Neutrophil (primary cell): Measurements from ENCODE around the gene CAND1.

ENCODE experiments used
- H3K27ac ChIP-seq: fragments of 200-600 bp; sonication (generic); 2 replicates; pipeline ENCODE4 v1.5.1; 2016; ENCODE audit warnings: mild to moderate bottlenecking, moderate library complexity
- H3K27me3 ChIP-seq: fragments of 200-600 bp; sonication (generic); 2 replicates; pipeline ENCODE4 v1.6.0; 2016; ENCODE audit warnings: mild to moderate bottlenecking
- H3K36me3 ChIP-seq: fragments of 200-600 bp; sonication (generic); 2 replicates; pipeline ENCODE4 v1.5.1; 2017
- H3K4me1 ChIP-seq, 2 experiments: fragments of 200-600 bp in 1 of 2; sonication (generic) in 1 of 2; 1 replicate in 1 of 2; 2 replicates in 1 of 2; pipeline versions ENCODE4 v1.5.1 to v1.6.1; 2013 to 2016; ENCODE audit warnings: low read depth in 1 of 2, low read length in 1 of 2, mild to moderate bottlenecking in 1 of 2, moderate library complexity in 1 of 2; ENCODE audit not compliant: control insufficient read depth in 1 of 2, insufficient read depth in 1 of 2
- H3K4me3 ChIP-seq, 2 experiments: fragments of 200-600 bp in 1 of 2; sonication (generic) in 1 of 2; 1 replicate in 1 of 2; 2 replicates in 1 of 2; pipeline ENCODE4 v1.5.1; 2013 to 2016; ENCODE audit warnings: low read depth in 1 of 2, low read length in 1 of 2, mild to moderate bottlenecking in 1 of 2, moderate library complexity in 1 of 2
- H3K9me3 ChIP-seq: fragments of 200-600 bp; sonication (generic); 2 replicates; pipeline ENCODE4 v1.5.1; 2016
- TF ChIP-seq, protein P1 (sequence below): fragments of 200-600 bp; sonication (generic); IDR thresholded peaks from 2 replicates; pipeline ENCODE4 v1.5.1; 2016; ENCODE audit warnings: antibody characterized with exemption

CAND1 gene

DNA sequence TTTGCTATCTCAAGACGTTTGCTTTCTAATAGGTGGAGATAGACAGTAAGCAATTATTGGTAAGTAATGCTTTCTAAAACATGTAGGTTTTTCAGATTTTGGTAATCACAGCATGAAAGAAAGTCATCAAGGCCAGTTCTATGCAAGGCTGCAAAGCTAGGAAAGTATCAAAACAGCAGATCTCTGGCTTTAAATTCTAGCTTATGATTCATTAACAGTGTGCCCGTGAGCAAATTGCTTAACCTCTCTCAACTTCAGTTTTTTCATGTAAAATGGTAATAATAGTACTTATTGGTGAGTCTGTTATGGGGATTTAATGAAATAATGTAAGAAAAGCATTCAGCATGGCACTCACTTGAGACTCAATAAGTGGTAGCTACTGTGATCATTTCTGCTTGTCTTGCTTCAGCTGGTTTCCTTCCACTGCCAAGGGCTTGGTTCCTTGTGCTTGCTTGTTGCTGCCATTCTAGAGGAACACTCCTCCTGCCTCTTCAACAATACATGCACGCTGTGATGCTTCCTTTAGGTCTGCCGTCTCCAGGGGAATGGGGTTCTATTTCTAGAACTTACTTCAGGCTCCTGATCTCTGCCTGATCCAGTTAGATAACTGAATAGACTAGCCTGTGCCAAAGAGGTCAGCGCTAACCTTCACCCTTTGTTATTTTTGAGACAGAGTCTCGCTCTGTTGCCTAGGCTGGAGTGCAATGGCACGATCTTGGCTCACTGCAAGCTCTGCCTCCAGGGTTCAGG lies 88.4 kb downstream of the CAND1 start:
- no peak overlapping the region for H3K4me3 ChIP-seq
- no peak overlapping the region for H3K27ac ChIP-seq
- H3K27me3 ChIP-seq = peaks cover 12% of the 10 kb centered on the region
- H3K36me3 ChIP-seq = no peaks in the 10 kb centered on the region
- TF ChIP-seq, protein P1, sequence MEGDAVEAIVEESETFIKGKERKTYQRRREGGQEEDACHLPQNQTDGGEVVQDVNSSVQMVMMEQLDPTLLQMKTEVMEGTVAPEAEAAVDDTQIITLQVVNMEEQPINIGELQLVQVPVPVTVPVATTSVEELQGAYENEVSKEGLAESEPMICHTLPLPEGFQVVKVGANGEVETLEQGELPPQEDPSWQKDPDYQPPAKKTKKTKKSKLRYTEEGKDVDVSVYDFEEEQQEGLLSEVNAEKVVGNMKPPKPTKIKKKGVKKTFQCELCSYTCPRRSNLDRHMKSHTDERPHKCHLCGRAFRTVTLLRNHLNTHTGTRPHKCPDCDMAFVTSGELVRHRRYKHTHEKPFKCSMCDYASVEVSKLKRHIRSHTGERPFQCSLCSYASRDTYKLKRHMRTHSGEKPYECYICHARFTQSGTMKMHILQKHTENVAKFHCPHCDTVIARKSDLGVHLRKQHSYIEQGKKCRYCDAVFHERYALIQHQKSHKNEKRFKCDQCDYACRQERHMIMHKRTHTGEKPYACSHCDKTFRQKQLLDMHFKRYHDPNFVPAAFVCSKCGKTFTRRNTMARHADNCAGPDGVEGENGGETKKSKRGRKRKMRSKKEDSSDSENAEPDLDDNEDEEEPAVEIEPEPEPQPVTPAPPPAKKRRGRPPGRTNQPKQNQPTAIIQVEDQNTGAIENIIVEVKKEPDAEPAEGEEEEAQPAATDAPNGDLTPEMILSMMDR = no peak
- H3K4me1 ChIP-seq = no peaks in the 10 kb centered on the region
- H3K9me3 ChIP-seq = no peaks in the 10 kb centered on the region

DNA sequence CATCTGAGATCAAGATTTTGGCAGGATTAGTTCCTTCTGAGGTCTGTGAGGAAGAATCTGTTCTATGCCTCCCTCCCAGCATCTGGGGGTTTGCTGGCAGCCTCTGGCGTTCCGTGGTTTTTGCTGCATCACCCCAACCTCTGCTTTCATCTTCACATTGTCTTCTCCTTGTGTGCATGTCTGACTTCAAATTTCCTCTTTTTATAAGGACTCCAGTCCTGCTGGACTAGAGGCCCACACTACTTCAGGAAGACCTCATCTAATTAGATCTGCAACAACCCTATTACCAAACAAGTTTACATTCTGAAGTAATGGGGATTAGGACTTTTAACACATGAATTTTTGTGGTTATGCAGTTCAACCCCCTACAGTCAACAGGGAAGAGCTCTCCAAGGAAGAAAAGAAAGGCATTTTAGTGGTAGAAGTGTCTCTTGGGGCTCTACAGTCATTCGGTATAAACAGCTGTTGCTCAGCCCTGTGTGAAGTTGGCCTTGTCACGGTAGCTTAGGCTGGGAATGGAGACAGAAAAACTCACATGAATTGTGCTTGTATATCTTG lies 89.7 kb downstream of the CAND1 start:
- no peaks in the 10 kb centered on the region for H3K4me1 ChIP-seq
- no peak overlapping the region for H3K27ac ChIP-seq
- no peaks in the 10 kb centered on the region for H3K36me3 ChIP-seq
- TF ChIP-seq, protein P1 = no peak
- peaks cover 12% of the 10 kb centered on the region for H3K27me3 ChIP-seq
- H3K4me3 ChIP-seq = no peak overlapping the region
- no peaks in the 10 kb centered on the region for H3K9me3 ChIP-seq

DNA sequence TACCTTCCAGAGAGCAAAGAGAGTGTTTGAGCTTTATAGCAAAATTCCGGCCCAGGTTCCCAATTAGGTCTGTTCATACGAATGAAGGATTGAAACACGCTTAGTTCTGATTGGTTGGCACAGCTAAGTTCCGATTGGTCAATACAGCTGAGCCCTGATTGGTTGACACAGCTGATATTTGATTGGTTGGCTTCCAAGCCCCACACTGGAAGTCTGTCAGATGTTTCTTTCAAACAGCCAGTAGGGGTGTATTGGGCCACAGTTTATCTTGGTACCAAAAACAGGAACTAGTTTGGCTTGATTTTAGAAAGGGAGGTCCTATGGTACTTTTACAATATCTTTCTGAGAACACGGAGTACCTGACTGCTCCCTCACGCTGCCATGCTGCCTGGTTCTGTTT lies 93.4 kb downstream of the CAND1 start:
- TF ChIP-seq, protein P1 = no peak
- Histone ChIP-seq H3K36me3 (no peaks in the 10 kb centered on the region), H3K4me1 (no peaks in the 10 kb centered on the region), H3K27ac (no peak overlapping the region), H3K27me3 (no peaks in the 10 kb centered on the region), H3K9me3 (no peaks in the 10 kb centered on the region), H3K4me3 (no peak overlapping the region)

DNA sequence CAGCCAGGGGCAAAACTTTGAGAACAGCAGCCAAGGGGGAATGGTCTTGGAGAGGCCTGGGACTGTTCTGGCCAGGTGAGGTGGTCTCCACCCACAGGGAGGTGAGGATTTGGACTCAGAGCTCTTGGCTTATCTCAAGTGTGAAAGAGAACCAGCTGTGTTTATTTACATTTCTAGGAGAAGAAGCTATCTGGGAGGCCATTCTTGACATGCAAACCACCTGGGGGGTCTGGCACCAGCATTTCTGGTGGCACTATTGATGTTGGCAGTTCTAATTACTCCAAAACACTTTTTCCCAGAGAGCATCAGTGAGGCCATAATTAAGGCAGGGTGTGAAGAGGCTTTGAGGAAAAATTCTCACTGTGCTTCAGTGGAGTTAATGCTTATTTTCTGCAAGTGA lies 95.1 kb downstream of the CAND1 start:
- Histone ChIP-seq H3K4me3 (no peak overlapping the region), H3K4me1 (no peaks in the 10 kb centered on the region), H3K27ac (no peak overlapping the region), H3K36me3 (no peaks in the 10 kb centered on the region), H3K9me3 (no peaks in the 10 kb centered on the region), H3K27me3 (no peaks in the 10 kb centered on the region)
- TF ChIP-seq, protein P1 = no peak

DNA sequence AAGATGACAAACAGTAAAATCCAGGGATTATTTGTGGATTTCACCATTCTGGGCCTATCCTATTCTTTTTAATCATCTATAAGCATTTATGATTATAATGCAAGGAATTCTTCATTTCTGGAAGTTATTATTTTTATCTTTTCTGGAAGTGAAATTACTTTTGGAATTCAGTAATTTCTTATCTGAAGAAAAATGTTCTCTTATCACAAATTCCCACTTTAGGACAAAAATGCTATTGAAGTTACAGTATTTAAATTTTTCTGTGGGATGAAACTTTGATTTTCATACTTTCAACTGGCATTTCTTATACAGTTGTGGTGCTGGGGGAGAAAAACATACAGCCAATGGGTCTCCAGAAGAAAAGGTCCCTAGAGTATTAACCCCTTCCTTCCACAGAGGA lies 96.0 kb downstream of the CAND1 start:
- no peaks in the 10 kb centered on the region for H3K27me3 ChIP-seq
- TF ChIP-seq, protein P1 = no peak
- no peaks in the 10 kb centered on the region for H3K9me3 ChIP-seq
- H3K36me3 ChIP-seq = no peaks in the 10 kb centered on the region
- H3K4me1 ChIP-seq = no peaks in the 10 kb centered on the region
- no peak overlapping the region for H3K4me3 ChIP-seq
- H3K27ac ChIP-seq = no peak overlapping the region
